Right lobe of liver (tissue), 4 donors: ENCODE data around the gene ZFP62.

Source experiments
- POLR2A ChIP-seq: fragments of 450-650 bp; IDR thresholded peaks from one replicate; pipeline ENCODE4 v1.6.1; 2017; ENCODE audit warnings: antibody characterized with exemption, mild to moderate bottlenecking
- TF ChIP-seq, protein P1 (sequence below), 4 donors: fragments of 200-600 bp in 3 of 4; fragments of 450-650 bp in 1 of 4; IDR thresholded peaks; one replicate each; pipeline versions ENCODE4 v1.5.1 to v1.8.0; 2016 to 2022; ENCODE audit warnings: antibody characterized with exemption in 4 of 4, mild to moderate bottlenecking in 2 of 4
- donor health status: DM: no; HTN: no; CAD: no.
- donor health status: DM: no; HTN: no; CAD: no.
- donor health status: DM: no; HTN: yes; CAD: no.

DNA sequence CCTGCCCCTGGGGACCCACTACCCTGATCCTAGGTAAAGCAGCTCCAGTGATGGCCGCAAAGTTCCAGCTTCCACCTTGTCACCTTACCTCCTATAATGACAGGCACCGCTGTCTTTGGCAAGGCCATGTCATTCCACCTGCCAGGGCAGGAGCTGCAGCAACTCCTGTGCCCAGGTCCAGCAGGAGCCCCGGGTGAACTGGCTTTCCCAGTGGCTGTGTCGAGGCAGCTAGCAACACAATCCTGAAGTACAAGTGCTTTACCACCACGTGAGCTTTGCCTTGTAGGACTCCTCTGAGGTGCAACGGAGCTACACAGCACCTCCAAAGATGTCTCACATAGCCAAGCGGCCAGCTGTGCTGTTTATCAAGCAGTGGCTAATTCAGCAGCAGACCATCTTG lies 37.7 kb downstream of the ZFP62 start:
- TF ChIP-seq, protein P1, sequence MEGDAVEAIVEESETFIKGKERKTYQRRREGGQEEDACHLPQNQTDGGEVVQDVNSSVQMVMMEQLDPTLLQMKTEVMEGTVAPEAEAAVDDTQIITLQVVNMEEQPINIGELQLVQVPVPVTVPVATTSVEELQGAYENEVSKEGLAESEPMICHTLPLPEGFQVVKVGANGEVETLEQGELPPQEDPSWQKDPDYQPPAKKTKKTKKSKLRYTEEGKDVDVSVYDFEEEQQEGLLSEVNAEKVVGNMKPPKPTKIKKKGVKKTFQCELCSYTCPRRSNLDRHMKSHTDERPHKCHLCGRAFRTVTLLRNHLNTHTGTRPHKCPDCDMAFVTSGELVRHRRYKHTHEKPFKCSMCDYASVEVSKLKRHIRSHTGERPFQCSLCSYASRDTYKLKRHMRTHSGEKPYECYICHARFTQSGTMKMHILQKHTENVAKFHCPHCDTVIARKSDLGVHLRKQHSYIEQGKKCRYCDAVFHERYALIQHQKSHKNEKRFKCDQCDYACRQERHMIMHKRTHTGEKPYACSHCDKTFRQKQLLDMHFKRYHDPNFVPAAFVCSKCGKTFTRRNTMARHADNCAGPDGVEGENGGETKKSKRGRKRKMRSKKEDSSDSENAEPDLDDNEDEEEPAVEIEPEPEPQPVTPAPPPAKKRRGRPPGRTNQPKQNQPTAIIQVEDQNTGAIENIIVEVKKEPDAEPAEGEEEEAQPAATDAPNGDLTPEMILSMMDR (IDR thresholded peaks at IDR 0.05), result no peak
- TF ChIP-seq POLR2A, result no peak
